Glutamatergic neuron (in vitro differentiated cells): Measurements from ENCODE around the gene ANO1. TPM values are rescaled to one million over a fixed set of nuclear protein-coding genes. Genes with fewer than 3 reads are reported as not detected.

Experiments used
- DNase-seq: peaks from one replicate; pipeline ENCODE4 v3.0.0; 2022
- H3K27ac Mint-ChIP-seq: one replicate; pipeline ENCODE4 v1.8.0; 2020; ENCODE audit warnings: mild to moderate bottlenecking, mixed read lengths, inconsistent platforms; ENCODE audit not compliant: unreplicated experiment
- H3K27me3 Mint-ChIP-seq: one replicate; pipeline ENCODE4 v1.8.0; 2020; ENCODE audit warnings: mild to moderate bottlenecking, moderate library complexity, mixed read lengths, inconsistent platforms; ENCODE audit not compliant: unreplicated experiment
- H3K36me3 Mint-ChIP-seq: one replicate; pipeline ENCODE4 v1.8.0; 2020; ENCODE audit warnings: mild to moderate bottlenecking, mixed read lengths, inconsistent platforms; ENCODE audit not compliant: unreplicated experiment
- H3K4me1 Mint-ChIP-seq: one replicate; pipeline ENCODE4 v1.8.0; 2020; ENCODE audit warnings: mild to moderate bottlenecking, low read depth, mixed read lengths, inconsistent platforms; ENCODE audit not compliant: unreplicated experiment
- H3K4me3 Mint-ChIP-seq: one replicate; pipeline ENCODE4 v1.8.0; 2020; ENCODE audit warnings: mild to moderate bottlenecking, mixed read lengths, inconsistent platforms; ENCODE audit not compliant: unreplicated experiment
- H3K9me3 Mint-ChIP-seq: one replicate; pipeline ENCODE4 v1.8.0; 2020; ENCODE audit warnings: mild to moderate bottlenecking, moderate library complexity, mixed read lengths, inconsistent platforms; ENCODE audit not compliant: unreplicated experiment
- total RNA-seq: library from RNA; stranded (reverse); fragmentation: NEBNext Ultra II Directional; extraction: Animal tissue kit (Norgen Biotek cat#: 25700); gene quantifications from one replicate; pipeline ENCODE4 v1.2.1, GENCODE V29; 2021; ENCODE audit not compliant: unreplicated experiment
- TF ChIP-seq, protein P1 (sequence below): fragments of 200-600 bp; sonication (generic); IDR thresholded peaks from one replicate; pipeline ENCODE4 v1.5.0; 2021; ENCODE audit not compliant: partially characterized antibody, unreplicated experiment

Gene ANO1
- total RNA-seq, 1 donor from 2014 or later = not detected

DNA sequence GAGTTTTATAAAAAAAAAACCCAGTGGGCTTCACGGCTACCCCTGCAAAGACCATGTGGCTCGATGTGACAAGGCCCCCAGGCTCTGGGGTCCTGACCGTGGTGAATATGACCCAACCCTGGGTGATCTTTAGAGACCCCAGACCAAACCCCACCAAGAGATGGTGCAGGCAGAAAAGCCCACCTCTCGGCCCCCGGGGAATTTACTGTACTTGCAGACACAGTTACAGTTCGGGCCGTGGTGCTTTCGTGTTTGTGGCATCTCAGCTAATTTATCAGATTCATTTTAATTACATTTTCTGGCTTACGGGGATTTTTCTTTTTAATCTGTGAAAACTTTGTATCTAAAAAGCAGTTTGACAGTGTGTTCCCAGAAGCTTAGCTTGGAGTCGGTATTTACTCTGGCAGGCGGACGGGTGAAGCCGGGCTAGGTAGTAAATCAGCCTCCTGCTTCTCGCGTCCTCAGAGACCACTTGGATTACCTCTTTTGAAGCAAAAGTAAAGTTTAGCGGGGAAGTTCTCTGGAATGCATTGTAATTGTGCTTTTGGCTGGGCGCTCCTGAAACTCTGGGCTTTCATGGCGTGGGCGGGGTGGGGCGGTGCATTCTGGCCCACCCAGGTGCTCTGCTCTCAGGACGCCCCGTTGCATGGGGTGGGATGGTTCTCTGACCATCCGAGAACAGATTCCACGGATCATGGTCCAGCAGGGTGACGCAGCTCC lies 25.3 kb downstream of the ANO1 start:
- H3K4me1 Mint-ChIP-seq = peaks cover 17% of the 10 kb centered on the region
- H3K4me3 Mint-ChIP-seq = no peak overlapping the region
- peaks cover 18% of the 10 kb centered on the region for H3K27me3 Mint-ChIP-seq
- TF ChIP-seq, protein P1, sequence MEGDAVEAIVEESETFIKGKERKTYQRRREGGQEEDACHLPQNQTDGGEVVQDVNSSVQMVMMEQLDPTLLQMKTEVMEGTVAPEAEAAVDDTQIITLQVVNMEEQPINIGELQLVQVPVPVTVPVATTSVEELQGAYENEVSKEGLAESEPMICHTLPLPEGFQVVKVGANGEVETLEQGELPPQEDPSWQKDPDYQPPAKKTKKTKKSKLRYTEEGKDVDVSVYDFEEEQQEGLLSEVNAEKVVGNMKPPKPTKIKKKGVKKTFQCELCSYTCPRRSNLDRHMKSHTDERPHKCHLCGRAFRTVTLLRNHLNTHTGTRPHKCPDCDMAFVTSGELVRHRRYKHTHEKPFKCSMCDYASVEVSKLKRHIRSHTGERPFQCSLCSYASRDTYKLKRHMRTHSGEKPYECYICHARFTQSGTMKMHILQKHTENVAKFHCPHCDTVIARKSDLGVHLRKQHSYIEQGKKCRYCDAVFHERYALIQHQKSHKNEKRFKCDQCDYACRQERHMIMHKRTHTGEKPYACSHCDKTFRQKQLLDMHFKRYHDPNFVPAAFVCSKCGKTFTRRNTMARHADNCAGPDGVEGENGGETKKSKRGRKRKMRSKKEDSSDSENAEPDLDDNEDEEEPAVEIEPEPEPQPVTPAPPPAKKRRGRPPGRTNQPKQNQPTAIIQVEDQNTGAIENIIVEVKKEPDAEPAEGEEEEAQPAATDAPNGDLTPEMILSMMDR = no peak
- no peak overlapping the region for H3K27ac Mint-ChIP-seq
- H3K36me3 Mint-ChIP-seq = no peaks in the 10 kb centered on the region
- no peak for DNase-seq
- peaks cover 3% of the 10 kb centered on the region for H3K9me3 Mint-ChIP-seq

DNA sequence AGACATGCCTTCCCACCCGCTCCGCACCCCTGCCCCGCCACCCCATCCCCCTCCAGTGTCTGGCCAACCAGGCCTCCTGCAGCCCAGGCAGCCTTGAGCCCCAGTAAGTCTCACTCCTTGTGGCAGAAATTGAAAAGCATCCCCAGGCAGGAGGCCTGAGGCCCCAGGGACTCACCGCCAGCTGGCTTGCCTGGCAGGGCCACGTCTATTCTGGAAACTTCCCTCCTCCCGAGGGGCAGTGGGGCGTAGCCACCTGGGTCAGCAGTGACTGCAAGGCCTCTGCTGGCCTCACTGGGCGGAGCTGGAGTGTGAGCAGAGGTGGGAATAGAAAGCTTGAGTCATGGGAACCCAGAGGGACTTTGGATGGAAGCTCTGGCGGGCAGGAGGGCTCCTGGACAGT lies 26.3 kb downstream of the ANO1 start:
- Mint-ChIP-seq H3K27ac (no peak overlapping the region), H3K4me3 (no peak overlapping the region), H3K9me3 (peaks cover 3% of the 10 kb centered on the region), H3K27me3 (peaks cover 20% of the 10 kb centered on the region), H3K36me3 (no peaks in the 10 kb centered on the region), H3K4me1 (peaks cover 17% of the 10 kb centered on the region)
- TF ChIP-seq, protein P1 = no peak
- DNase-seq = no peak

DNA sequence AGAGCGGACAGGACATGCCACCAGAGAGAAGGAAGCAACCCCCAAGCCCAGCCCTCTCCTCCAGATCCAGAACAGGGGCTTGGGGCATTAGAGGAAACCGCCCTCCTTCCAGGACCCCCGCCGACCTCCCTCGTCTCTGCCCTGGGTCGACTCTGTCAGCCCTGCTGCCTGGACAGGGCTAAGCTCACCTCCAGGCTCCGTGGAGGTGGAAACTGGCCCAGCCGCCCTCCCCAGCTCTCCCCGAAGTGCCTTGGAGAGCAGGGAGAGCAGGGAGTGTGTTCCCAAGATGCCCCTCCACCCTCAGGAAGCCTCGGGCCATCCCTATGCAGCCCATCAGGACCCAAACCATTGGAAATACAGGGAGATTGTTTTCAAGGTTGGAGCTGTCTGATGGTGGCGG lies 26.8 kb downstream of the ANO1 start:
- TF ChIP-seq, protein P1 = no peak
- Mint-ChIP-seq H3K27me3 (peaks cover 21% of the 10 kb centered on the region), H3K4me3 (no peak overlapping the region), H3K9me3 (peaks cover 3% of the 10 kb centered on the region), H3K4me1 (peaks cover 17% of the 10 kb centered on the region), H3K27ac (no peak overlapping the region), H3K36me3 (no peaks in the 10 kb centered on the region)
- DNase-seq = no peak

DNA sequence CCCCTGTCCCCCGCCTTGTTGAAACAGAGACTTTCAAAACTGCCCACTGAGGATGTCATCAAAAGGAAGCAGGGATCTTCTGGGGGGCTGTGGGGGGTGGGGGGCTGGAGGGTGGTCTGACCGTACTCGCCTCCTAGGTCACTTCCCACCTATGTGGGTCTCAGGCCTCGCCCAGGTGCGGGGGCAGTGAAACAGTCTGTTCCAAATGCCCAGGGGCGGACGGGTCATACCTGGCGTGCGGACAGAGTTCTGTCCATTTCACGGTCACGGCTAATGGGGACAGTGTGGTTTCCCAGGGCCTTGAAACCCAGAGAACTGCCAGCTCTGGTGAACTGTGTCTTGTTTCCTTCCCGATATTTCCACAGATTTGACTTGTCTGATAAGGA lies 27.2 kb downstream of the ANO1 start:
- Mint-ChIP-seq H3K36me3 (no peaks in the 10 kb centered on the region), H3K27ac (no peak overlapping the region), H3K9me3 (peaks cover 3% of the 10 kb centered on the region), H3K4me1 (peaks cover 17% of the 10 kb centered on the region), H3K27me3 (peaks cover 21% of the 10 kb centered on the region), H3K4me3 (no peak overlapping the region)
- TF ChIP-seq, protein P1 = no peak
- DNase-seq = no peak

DNA sequence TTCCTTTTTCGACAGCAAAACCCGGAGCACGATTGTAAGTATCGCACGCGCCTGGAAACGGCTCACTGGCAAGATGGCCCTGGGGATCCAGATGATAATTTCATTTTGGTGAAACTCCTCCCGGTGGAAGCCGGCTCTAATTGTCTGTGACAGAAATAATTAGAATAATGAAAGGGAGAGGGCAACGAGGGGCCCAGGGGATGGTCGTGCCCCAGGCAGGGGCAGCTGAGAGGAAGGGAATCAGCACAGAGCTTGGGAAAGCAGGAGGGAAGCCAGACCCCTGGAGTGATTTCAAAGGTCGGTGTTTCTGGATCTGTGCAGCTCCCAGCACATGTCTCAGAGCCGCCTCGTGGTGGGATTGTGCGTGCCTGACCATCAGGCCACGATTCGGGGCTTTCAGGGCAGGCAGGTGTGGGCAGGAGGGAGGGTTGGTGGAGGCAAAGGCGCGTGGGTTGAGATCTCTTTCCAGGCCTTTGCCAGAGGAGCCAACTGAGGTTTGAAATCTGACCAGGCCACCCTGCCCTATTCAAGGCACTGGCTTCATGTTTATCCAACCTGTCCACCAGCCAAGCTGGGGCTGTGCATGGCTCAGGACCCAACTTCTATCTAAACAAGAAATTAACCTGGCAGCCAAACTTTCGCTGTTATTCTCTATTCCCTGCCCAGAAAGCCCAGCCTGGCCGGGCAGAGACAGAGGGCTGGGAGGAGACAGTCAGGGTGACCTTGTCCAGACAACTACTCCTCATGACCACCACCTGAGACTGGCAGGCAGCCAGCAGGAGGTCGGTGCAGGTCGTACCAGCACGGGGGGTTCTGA lies 27.8 kb downstream of the ANO1 start:
- TF ChIP-seq, protein P1 = no peak
- H3K9me3 Mint-ChIP-seq = peaks cover 3% of the 10 kb centered on the region
- H3K27me3 Mint-ChIP-seq = peaks cover 19% of the 10 kb centered on the region
- H3K27ac Mint-ChIP-seq = no peak overlapping the region
- peaks cover 17% of the 10 kb centered on the region for H3K4me1 Mint-ChIP-seq
- H3K4me3 Mint-ChIP-seq = no peak overlapping the region
- peak; percentile 58 for DNase-seq
- H3K36me3 Mint-ChIP-seq = no peaks in the 10 kb centered on the region
